H1 (cell line): ENCODE measurements around the gene ENO4. TPM values are rescaled to one million over a fixed set of nuclear protein-coding genes. Genes with fewer than 3 reads are reported as not detected.

Source experiments
- CTCF ChIA-PET: fragments of 300-600 bp; sonication (Branson Sonifier 250); formaldehyde crosslinking; loops from one replicate; lab custom pipeline; 2021; ENCODE audit not compliant: partially characterized antibody; lab: Charles Lee
- POLR2A ChIA-PET: fragments of 300-600 bp; sonication (Branson Sonifier 250); formaldehyde crosslinking; loops from one replicate; lab custom pipeline; 2021; ENCODE audit warnings: inconsistent platforms; ENCODE audit not compliant: partially characterized antibody; lab: Charles Lee
- DNase-seq, 2 experiments: peaks; one replicate each; pipeline versions ENCODE4 v3.0.0 to v3.0.0-alpha.2; 2010 to 2022; ENCODE audit warnings: low spot score in 2 of 2, low read depth in 1 of 2, mixed read lengths in 1 of 2
- FAIRE-seq: peaks from 2 replicates; lab custom pipeline; 2011; peaks lifted over from hg19 to GRCh38; lab: Jason Lieb, UNC
- H2AFZ ChIP-seq: 2 replicates; pipeline ENCODE4 v1.8.1; 2012; ENCODE audit warnings: low read length, inconsistent platforms
- H2AK5ac ChIP-seq: 2 replicates; pipeline ENCODE4 v1.6.1; 2013; ENCODE audit warnings: low read depth, low read length
- H2BK120ac ChIP-seq: replicated peaks from 2 replicates; pipeline ENCODE3; 2013; ENCODE audit warnings: low read depth, low read length, inconsistent platforms
- H2BK12ac ChIP-seq: 2 replicates; pipeline ENCODE4 v1.6.1; 2013; ENCODE audit warnings: low read depth, low read length
- H2BK15ac ChIP-seq: 2 replicates; pipeline ENCODE4 v1.6.1; 2013; ENCODE audit warnings: low read length
- H2BK20ac ChIP-seq: 2 replicates; pipeline ENCODE4 v1.6.1; 2013; ENCODE audit warnings: low read length
- H2BK5ac ChIP-seq: 2 replicates; pipeline ENCODE4 v1.6.1; 2013; ENCODE audit warnings: low read depth, low read length
- H3K14ac ChIP-seq: 2 replicates; pipeline ENCODE4 v1.6.1; 2013; ENCODE audit warnings: inconsistent platforms; ENCODE audit not compliant: insufficient read length
- H3K18ac ChIP-seq: 2 replicates; pipeline ENCODE4 v1.6.1; 2013; ENCODE audit warnings: low read length; ENCODE audit errors: extremely low read depth
- H3K23ac ChIP-seq: 2 replicates; pipeline ENCODE4 v1.6.1; 2013; ENCODE audit warnings: inconsistent platforms; ENCODE audit not compliant: insufficient read length
- H3K23me2 ChIP-seq: 2 replicates; pipeline ENCODE4 v1.6.1; 2013; ENCODE audit warnings: low read depth, low read length
- H3K27ac ChIP-seq: 2 replicates; pipeline ENCODE4 v1.6.1; 2011; ENCODE audit warnings: low read depth, low read length, inconsistent platforms
- H3K27me3 ChIP-seq, 4 experiments: replicated peaks in 1 of 4; 1 replicate in 1 of 4; 2 replicates in 3 of 4; pipeline versions ENCODE4 v1.6.1 to v1.8.1; 2011 to 2013; ENCODE audit warnings: low read length in 3 of 4, mild to moderate bottlenecking in 3 of 4, inconsistent platforms in 2 of 4, mixed read lengths in 2 of 4, moderate library complexity in 1 of 4; ENCODE audit not compliant: control insufficient read depth in 3 of 4, insufficient read depth in 3 of 4; ENCODE audit errors: extremely low read depth in 1 of 4
- H3K36me3 ChIP-seq, 4 experiments: 2 replicates each; pipeline versions ENCODE4 v1.6.1 to v1.8.1; 2011 to 2013; ENCODE audit warnings: mild to moderate bottlenecking in 4 of 4, low read length in 3 of 4, moderate library complexity in 2 of 4, control low read depth in 1 of 4, inconsistent platforms in 1 of 4; ENCODE audit not compliant: insufficient read depth in 4 of 4, control insufficient read depth in 2 of 4
- H3K4ac ChIP-seq: replicated peaks from 2 replicates; pipeline ENCODE3; 2013; ENCODE audit warnings: low read length, low read depth, mixed read lengths, inconsistent platforms; ENCODE audit not compliant: insufficient read length
- H3K4me1 ChIP-seq, 4 experiments: replicated peaks in 1 of 4; 1 replicate in 1 of 4; 2 replicates in 3 of 4; pipeline versions ENCODE4 v1.6.1 to v1.8.1; 2011 to 2013; ENCODE audit warnings: low read length in 3 of 4, inconsistent platforms in 2 of 4, mixed read lengths in 1 of 4; ENCODE audit not compliant: insufficient read depth in 4 of 4, control insufficient read depth in 3 of 4
- H3K4me2 ChIP-seq, 2 experiments: 2 replicates each; pipeline versions ENCODE4 v1.6.1 to v1.8.1; 2011 to 2013; ENCODE audit warnings: low read depth in 2 of 2, low read length in 2 of 2, control low read depth in 1 of 2, inconsistent platforms in 1 of 2, mild to moderate bottlenecking in 1 of 2; ENCODE audit not compliant: insufficient read depth in 1 of 2
- H3K4me3 ChIP-seq, 4 experiments: fragments of 200-600, 300-600 bp in 1 of 4; sonication (generic), shearing (Covaris generic), sonication (Bioruptor Twin) in 1 of 4; 2 replicates each; pipeline versions ENCODE4 v1.5.1 to v1.8.1; 2011 to 2016; ENCODE audit warnings: low read length in 4 of 4, low read depth in 3 of 4, control low read depth in 2 of 4, inconsistent platforms in 2 of 4, mild to moderate bottlenecking in 2 of 4, mixed read lengths in 1 of 4, moderate library complexity in 1 of 4; ENCODE audit not compliant: insufficient read depth in 2 of 4; ENCODE audit errors: extremely low read depth in 1 of 4
- H3K56ac ChIP-seq: replicated peaks from 2 replicates; pipeline ENCODE3; 2013; ENCODE audit warnings: low read depth, mild to moderate bottlenecking, mixed read lengths, low read length, inconsistent platforms; ENCODE audit not compliant: insufficient read length
- H3K79me1 ChIP-seq: 2 replicates; pipeline ENCODE4 v1.6.1; 2013; ENCODE audit warnings: low read depth, low read length, control low read depth
- H3K79me2 ChIP-seq, 2 experiments: 2 replicates each; pipeline versions ENCODE4 v1.6.1 to v1.8.1; 2012 to 2013; ENCODE audit warnings: low read length in 2 of 2, mild to moderate bottlenecking in 2 of 2, inconsistent platforms in 1 of 2; ENCODE audit not compliant: insufficient read depth in 2 of 2, control insufficient read depth in 1 of 2
- H3K9ac ChIP-seq, 4 experiments: replicated peaks in 1 of 4; 1 replicate in 1 of 4; 2 replicates in 3 of 4; pipeline versions ENCODE4 v1.6.1 to v1.8.1; 2011 to 2013; ENCODE audit warnings: low read depth in 3 of 4, low read length in 3 of 4, control low read depth in 2 of 4, mild to moderate bottlenecking in 2 of 4, moderate library complexity in 2 of 4, inconsistent platforms in 1 of 4; ENCODE audit errors: extremely low read depth in 1 of 4
- H3K9me3 ChIP-seq, 2 experiments: 2 replicates each; pipeline versions ENCODE4 v1.6.1 to v1.8.1; 2012 to 2013; ENCODE audit warnings: mild to moderate bottlenecking in 2 of 2, moderate library complexity in 2 of 2, control low read depth in 1 of 2, inconsistent platforms in 1 of 2, low read depth in 1 of 2, low read length in 1 of 2, mixed read lengths in 1 of 2; ENCODE audit not compliant: insufficient read depth in 2 of 2
- H4K20me1 ChIP-seq, 2 experiments: replicated peaks in 1 of 2; 2 replicates each; pipeline versions ENCODE3 to v1.8.1; 2011 to 2013; ENCODE audit warnings: inconsistent platforms in 2 of 2, low read length in 2 of 2, mild to moderate bottlenecking in 1 of 2; ENCODE audit not compliant: insufficient read depth in 2 of 2, control insufficient read depth in 1 of 2
- H4K5ac ChIP-seq: 2 replicates; pipeline ENCODE4 v1.6.1; 2013; ENCODE audit warnings: low read length, low read depth, mixed read lengths, inconsistent platforms; ENCODE audit not compliant: insufficient read length
- H4K8ac ChIP-seq: 2 replicates; pipeline ENCODE4 v1.8.0; 2013; ENCODE audit warnings: mild to moderate bottlenecking, moderate library complexity, low read length, inconsistent platforms; ENCODE audit not compliant: insufficient read depth; ENCODE audit errors: extremely low read depth
- H4K91ac ChIP-seq: replicated peaks from 2 replicates; pipeline ENCODE3; 2013; ENCODE audit warnings: low read length, mixed read lengths, inconsistent platforms; ENCODE audit not compliant: insufficient read length
- BCL11A ChIP-seq, 2 experiments: IDR thresholded peaks; one replicate each; pipeline ENCODE4 v1.6.1; 2011; ENCODE audit warnings: low read depth in 2 of 2, low read length in 2 of 2, mild to moderate bottlenecking in 2 of 2
- MAFK ChIP-seq: IDR thresholded peaks from 2 replicates; pipeline ENCODE4 v1.6.1; 2012; ENCODE audit warnings: low read depth, mild to moderate bottlenecking, improper control_type of control experiment, low read length
- POU5F1 ChIP-seq: IDR thresholded peaks from 2 replicates; pipeline ENCODE4 v1.6.1; 2011; ENCODE audit warnings: low read depth, mild to moderate bottlenecking, low read length, moderate library complexity
- TBP ChIP-seq: IDR thresholded peaks from 2 replicates; pipeline ENCODE4 v1.6.1; 2011; ENCODE audit warnings: low read depth, low read length, improper control_type of control experiment
- TCF12 ChIP-seq: IDR thresholded peaks from 2 replicates; pipeline ENCODE4 v1.6.1; 2011; ENCODE audit warnings: low read depth, mild to moderate bottlenecking, low read length
- WGBS, 2 experiments: shearing (Covaris generic) in 1 of 2; methylation state at CpG; one replicate each; pipeline versions ENCODE4 v1.1.6 to v1.1.7; 2013 to 2015; ENCODE audit warnings: low lambda C conversion rate in 2 of 2, mixed read lengths in 2 of 2, inconsistent platforms in 1 of 2, low coverage in 1 of 2, missing lambda C conversion rate in 1 of 2; ENCODE audit not compliant: insufficient replicate concordance in 2 of 2, insufficient coverage in 1 of 2, insufficient read length in 1 of 2; ENCODE audit errors: extremely low coverage in 1 of 2, missing lambda C conversion rate in 1 of 2; 5-methylcytosine and 5-hydroxymethylcytosine counted together
- polyA plus RNA-seq, 7 experiments: library from polyadenylated mRNA; depleted of rRNA in 3 of 7; stranded (reverse) in 5 of 7; unstranded in 2 of 7; fragments of >200 nt in 5 of 7; fragments of 200-250 nt in 2 of 7; gene quantifications; 1 replicate in 5 of 7; 2 replicates in 1 of 7; 4 replicates in 1 of 7; pipeline versions ENCODE4 v1.2.1 to v1.2.3, GENCODE V29; 2011 to 2013; ENCODE audit warnings: missing spikeins in 2 of 7, mixed read lengths in 2 of 7
- total RNA-seq: library from RNA; stranded (reverse); fragmentation: NEBNext Ultra II Directional; extraction: Animal tissue kit (Norgen Biotek cat#: 25700); gene quantifications from 2 replicates; pipeline ENCODE4 v1.2.1, GENCODE V29; 2021

Gene ENO4
- total and polyA plus RNA-seq, 2 of the 8 experiments (the other 6 are each of a cell fraction or from before 2014, with no cell fraction given), result 0.77 TPM; not detected in 1

DNA sequence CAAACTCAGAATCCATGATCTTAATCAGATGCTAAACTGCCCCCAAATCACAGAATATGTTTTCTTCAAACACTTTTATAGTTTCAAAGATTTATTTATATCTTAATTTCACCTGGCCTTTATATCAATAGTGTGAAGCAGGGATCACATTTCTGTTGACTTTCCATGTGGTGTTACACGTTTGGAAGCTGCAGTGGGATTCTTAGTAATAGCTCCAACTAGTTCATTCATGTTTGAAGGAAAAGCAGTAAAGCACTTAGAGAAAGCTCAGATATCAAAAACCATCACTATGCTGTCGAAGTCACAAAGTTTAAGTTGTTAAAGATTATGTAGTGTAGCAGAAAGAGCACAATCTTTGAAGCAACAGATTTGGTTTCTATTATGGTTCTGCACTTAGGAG lies 16.8 kb downstream of the ENO4 start:
- Histone ChIP-seq H3K27ac (no peak overlapping the region), H4K8ac (no peak overlapping the region), H3K18ac (no peak overlapping the region), H3K4me1 (peaks cover 0 to 4% (median 0%) of the 10 kb centered on the region in 4 experiments; a peak in 3 of 7 replicates), H2AK5ac (no peak overlapping the region), H2BK120ac (no peak overlapping the region), H3K4ac (no peak overlapping the region), H3K23ac (no peak overlapping the region), H3K36me3 (no peaks in the 10 kb centered on the region), H3K79me1 (no peaks in the 10 kb centered on the region), H2BK5ac (no peak overlapping the region), H3K9me3 (no peaks in the 10 kb centered on the region), H3K9ac (no peak overlapping the region), H3K27me3 (peaks cover 0 to 1% (median 0%) of the 10 kb centered on the region in 4 experiments; a peak in 2 of 7 replicates), H3K4me2 (no peak overlapping the region), H3K79me2 (no peaks in the 10 kb centered on the region), H3K23me2 (no peaks in the 10 kb centered on the region), H3K56ac (no peak overlapping the region), H4K20me1 (no peaks in the 10 kb centered on the region), H2BK15ac (no peak overlapping the region), H3K14ac (no peak overlapping the region), H4K91ac (no peak overlapping the region), H3K4me3 (no peak overlapping the region), H2AFZ (no peak overlapping the region), H2BK20ac (no peak overlapping the region), H4K5ac (no peak overlapping the region), H2BK12ac (no peak overlapping the region)
- TF ChIP-seq TCF12, result no peak
- no peak for TF ChIP-seq BCL11A (IDR thresholded peaks at IDR 0.05; ENCODE audit: low read depth in 2 of 2, low read length in 2 of 2)
- TF ChIP-seq MAFK, result no peak
- no peak for TF ChIP-seq POU5F1
- TF ChIP-seq TBP, result no peak
- ChIA-PET POLR2A (no interaction called here), CTCF (interaction anchor here (1.5 to 1.6 kb wide), 2 partner anchors 57 to 78 kb away, joined by 4 to 7 read pairs; no protein-coding TSS in a partner anchor)
- 80% methylated on average over 2 of the region's 2 CpGs; no CpG with 5 or more reads in 1 of the 2 experiments for WGBS, 2 experiments
- no peak for DNase-seq
- FAIRE-seq, result no peak
